Neuronal stem cell (in vitro differentiated cells): Measurements from ENCODE around the gene ANK2.

ENCODE experiments used
- DNase-seq: peaks from one replicate; pipeline ENCODE4 v3.0.0-alpha.2; 2013; ENCODE audit warnings: low spot score
- H2AFZ ChIP-seq: one replicate; pipeline ENCODE4 v1.6.1; 2013; ENCODE audit warnings: mild to moderate bottlenecking, low read length, inconsistent platforms
- H2AK5ac ChIP-seq: 2 replicates; pipeline ENCODE4 v1.6.1; 2013; ENCODE audit warnings: low read depth, mild to moderate bottlenecking, inconsistent platforms, low read length, moderate library complexity, mixed read lengths
- H2BK120ac ChIP-seq: 2 replicates; pipeline ENCODE4 v1.6.1; 2013; ENCODE audit warnings: low read depth, mild to moderate bottlenecking, inconsistent platforms, low read length, moderate library complexity, mixed read lengths
- H2BK12ac ChIP-seq: one replicate; pipeline ENCODE4 v1.6.1; 2013; ENCODE audit warnings: low read length, inconsistent platforms
- H2BK15ac ChIP-seq: 2 replicates; pipeline ENCODE4 v1.6.1; 2013; ENCODE audit warnings: mild to moderate bottlenecking, low read length, inconsistent platforms, mixed read lengths
- H2BK5ac ChIP-seq: one replicate; pipeline ENCODE4 v1.6.1; 2013; ENCODE audit warnings: inconsistent platforms, mild to moderate bottlenecking, low read length, moderate library complexity
- H3K14ac ChIP-seq: one replicate; pipeline ENCODE4 v1.6.1; 2013; ENCODE audit warnings: low read length, inconsistent platforms
- H3K18ac ChIP-seq: 2 replicates; pipeline ENCODE4 v1.6.1; 2013; ENCODE audit warnings: low read length, inconsistent platforms
- H3K23ac ChIP-seq: 2 replicates; pipeline ENCODE4 v1.6.1; 2013; ENCODE audit warnings: low read depth, mild to moderate bottlenecking, mixed read lengths, low read length, inconsistent platforms; ENCODE audit not compliant: poor library complexity
- H3K27ac ChIP-seq: replicated peaks from 3 replicates; pipeline ENCODE4 v1.5.1; 2013; ENCODE audit warnings: low read length, inconsistent platforms
- H3K27me3 ChIP-seq, 3 experiments: 2 replicates each; pipeline ENCODE4 v1.6.1; 2013; ENCODE audit warnings: low read length in 3 of 3, mild to moderate bottlenecking in 2 of 3, inconsistent platforms in 1 of 3, low read depth in 1 of 3, mixed read lengths in 1 of 3, moderate library complexity in 1 of 3; ENCODE audit not compliant: control insufficient read depth in 3 of 3, insufficient read depth in 3 of 3
- H3K36me3 ChIP-seq, 2 donors: replicated peaks in 1 of 2; 2 replicates each; pipeline ENCODE4 v1.6.1; 2013; ENCODE audit warnings: low read length in 2 of 2; ENCODE audit not compliant: control insufficient read depth in 2 of 2, insufficient read depth in 2 of 2
- H3K4ac ChIP-seq: 2 replicates; pipeline ENCODE4 v1.6.1; 2013; ENCODE audit warnings: inconsistent platforms, mild to moderate bottlenecking, low read length, moderate library complexity
- H3K4me1 ChIP-seq, 2 donors: 1 replicate in 1 of 2; 2 replicates in 1 of 2; pipeline ENCODE4 v1.6.1; 2013; ENCODE audit warnings: low read length in 2 of 2, low read depth in 1 of 2; ENCODE audit not compliant: control insufficient read depth in 2 of 2, insufficient read depth in 1 of 2
- H3K4me2 ChIP-seq: one replicate; pipeline ENCODE4 v1.6.1; 2013; ENCODE audit warnings: mild to moderate bottlenecking, low read length, inconsistent platforms; ENCODE audit not compliant: insufficient read depth, poor library complexity, severe bottlenecking
- H3K4me3 ChIP-seq, 2 donors: 2 replicates each; pipeline ENCODE4 v1.5.1; 2013; ENCODE audit warnings: low read length in 2 of 2, mild to moderate bottlenecking in 2 of 2, inconsistent platforms in 1 of 2, moderate library complexity in 1 of 2
- H3K79me1 ChIP-seq: one replicate; pipeline ENCODE4 v1.6.1; 2013; ENCODE audit warnings: low read depth, mild to moderate bottlenecking, inconsistent platforms, low read length, moderate library complexity
- H3K9ac ChIP-seq: one replicate; pipeline ENCODE4 v1.6.1; 2013; ENCODE audit warnings: mild to moderate bottlenecking, low read depth, low read length, inconsistent platforms; ENCODE audit not compliant: poor library complexity
- H3K9me3 ChIP-seq, 2 donors: replicated peaks in 1 of 2; 2 replicates each; pipeline versions ENCODE3 to v1.6.1; 2013; ENCODE audit warnings: low read length in 2 of 2, mild to moderate bottlenecking in 2 of 2, inconsistent platforms in 1 of 2, low read depth in 1 of 2, mixed read lengths in 1 of 2, moderate library complexity in 1 of 2; ENCODE audit not compliant: control insufficient read depth in 2 of 2, insufficient read depth in 1 of 2
- H4K8ac ChIP-seq: one replicate; pipeline ENCODE4 v1.6.1; 2013; ENCODE audit warnings: low read depth, mild to moderate bottlenecking, inconsistent platforms, low read length, moderate library complexity
- H4K91ac ChIP-seq: one replicate; pipeline ENCODE4 v1.6.1; 2013; ENCODE audit warnings: low read length, low read depth, mild to moderate bottlenecking, inconsistent platforms; ENCODE audit not compliant: poor library complexity
- WGBS, 2 donors: extraction: QIAGEN DNeasy Blood & Tissue Kit; methylation state at CpG; one replicate each; pipeline ENCODE4 v1.1.7; 2013; ENCODE audit warnings: missing lambda C conversion rate in 2 of 2, mixed read lengths in 1 of 2; ENCODE audit not compliant: insufficient read length in 2 of 2, insufficient replicate concordance in 1 of 2; ENCODE audit errors: extremely low coverage in 2 of 2; 5-methylcytosine and 5-hydroxymethylcytosine counted together

ANK2 gene

GRCh38 chr4:113088050-113088449, 38.6 kb downstream of the ANK2 start:
- H3K18ac ChIP-seq: no peak overlapping the region
- no peak overlapping the region for H3K9ac ChIP-seq
- DNase-seq: no peak
- H3K27ac ChIP-seq: no peak overlapping the region
- H3K36me3 ChIP-seq: no peaks in the 10 kb centered on the region
- no peak overlapping the region for H2BK15ac ChIP-seq
- no peaks in the 10 kb centered on the region for H3K79me1 ChIP-seq
- H3K23ac ChIP-seq: no peak overlapping the region
- peaks cover 0 to 3% of the 10 kb centered on the region in 2 donors for H3K4me1 ChIP-seq
- no peak overlapping the region for H2BK120ac ChIP-seq
- H3K4ac ChIP-seq: no peak overlapping the region
- H3K4me2 ChIP-seq: no peak overlapping the region
- no peaks in the 10 kb centered on the region for H3K9me3 ChIP-seq
- H4K8ac ChIP-seq: no peak overlapping the region
- no peak overlapping the region for H3K4me3 ChIP-seq
- H3K14ac ChIP-seq: no peak overlapping the region
- no peak overlapping the region for H2AK5ac ChIP-seq
- H2BK5ac ChIP-seq: no peak overlapping the region
- H4K91ac ChIP-seq: no peak overlapping the region
- WGBS, 2 donors: no CpG with 5 or more reads among the region's 1 CpG
- no peak overlapping the region for H2BK12ac ChIP-seq
- no peaks in the 10 kb centered on the region for H3K27me3 ChIP-seq
- no peak overlapping the region for H2AFZ ChIP-seq

GRCh38 chr4:113090954-113091353, 41.5 kb downstream of the ANK2 start:
- Histone ChIP-seq H2BK12ac (no peak overlapping the region), H3K23ac (no peak overlapping the region), H2BK120ac (no peak overlapping the region), H2AFZ (no peak overlapping the region), H2BK15ac (no peak overlapping the region), H4K8ac (no peak overlapping the region), H3K27ac (no peak overlapping the region), H3K18ac (no peak overlapping the region), H3K9me3 (no peaks in the 10 kb centered on the region), H3K14ac (no peak overlapping the region), H2BK5ac (no peak overlapping the region), H2AK5ac (no peak overlapping the region), H4K91ac (no peak overlapping the region), H3K4me1 (peaks cover 0 to 3% of the 10 kb centered on the region in 2 donors), H3K36me3 (no peaks in the 10 kb centered on the region), H3K79me1 (no peaks in the 10 kb centered on the region), H3K9ac (no peak overlapping the region), H3K27me3 (no peaks in the 10 kb centered on the region), H3K4me2 (no peak overlapping the region), H3K4ac (no peak overlapping the region), H3K4me3 (no peak overlapping the region)
- no peak for DNase-seq

GRCh38 chr4:113094331-113094730, 44.9 kb downstream of the ANK2 start:
- Histone ChIP-seq H3K27me3 (no peaks in the 10 kb centered on the region), H3K14ac (no peak overlapping the region), H3K27ac (no peak overlapping the region), H2BK15ac (no peak overlapping the region), H3K9ac (no peak overlapping the region), H3K4ac (no peak overlapping the region), H2BK5ac (no peak overlapping the region), H3K79me1 (no peaks in the 10 kb centered on the region), H4K91ac (no peak overlapping the region), H4K8ac (no peak overlapping the region), H2AFZ (no peak overlapping the region), H3K36me3 (no peaks in the 10 kb centered on the region), H3K9me3 (no peaks in the 10 kb centered on the region), H2BK120ac (no peak overlapping the region), H2BK12ac (no peak overlapping the region), H3K4me3 (no peak overlapping the region), H3K4me1 (no peaks in the 10 kb centered on the region), H3K18ac (no peak overlapping the region), H2AK5ac (no peak overlapping the region), H3K4me2 (no peak overlapping the region), H3K23ac (no peak overlapping the region)
- WGBS, 2 donors: no CpG with 5 or more reads among the region's 5 CpGs
- DNase-seq: no peak

- H2AK5ac ChIP-seq: no peak overlapping the region
- DNase-seq: no peak
- H3K79me1 ChIP-seq: no peaks in the 10 kb centered on the region
- H3K4me2 ChIP-seq: no peak overlapping the region
- no peak overlapping the region for H3K9ac ChIP-seq
- H4K8ac ChIP-seq: no peak overlapping the region
- no peak overlapping the region for H4K91ac ChIP-seq
- H2BK12ac ChIP-seq: no peak overlapping the region
- no peak overlapping the region for H3K4ac ChIP-seq
- no peak overlapping the region for H2BK15ac ChIP-seq
- H3K14ac ChIP-seq: no peak overlapping the region
- H3K23ac ChIP-seq: no peak overlapping the region
- no peak overlapping the region for H3K4me3 ChIP-seq
- no peaks in the 10 kb centered on the region for H3K27me3 ChIP-seq
- no peak overlapping the region for H3K27ac ChIP-seq
- no peaks in the 10 kb centered on the region for H3K9me3 ChIP-seq
- H3K36me3 ChIP-seq: no peaks in the 10 kb centered on the region
- no peaks in the 10 kb centered on the region for H3K4me1 ChIP-seq
- no peak overlapping the region for H2BK120ac ChIP-seq
- no peak overlapping the region for H2BK5ac ChIP-seq
- H2AFZ ChIP-seq: no peak overlapping the region
- H3K18ac ChIP-seq: no peak overlapping the region
Observed at GRCh38 chr4:113094802-113095201, 45.3 kb downstream of the ANK2 start.
